PC-9 (cell line): ENCODE measurements around the gene ZBTB18. TPM values are rescaled to one million over a fixed set of nuclear protein-coding genes. Genes with fewer than 3 reads are reported as not detected.

ENCODE experiments used
- BruUV-seq: library from RNA; stranded (reverse); fragments of 400-500 nt; replicated peaks from 2 replicates; lab custom pipeline; 2021; lab: Mats Ljungman, UMichigan
- CTCF ChIA-PET: fragments of 300-600 bp; sonication (Branson Sonifier 250); formaldehyde crosslinking; loops from one replicate; lab custom pipeline; 2022; ENCODE audit warnings: antibody characterized with exemption; lab: Charles Lee
- POLR2A ChIA-PET: fragments of 300-600 bp; sonication (Branson Sonifier 250); formaldehyde crosslinking; loops from one replicate; lab custom pipeline; 2022; ENCODE audit warnings: antibody characterized with exemption; ENCODE audit not compliant: unreplicated experiment; lab: Charles Lee
- DNase-seq, 2 experiments: peaks; one replicate each; pipeline versions ENCODE4 v3.0.0 to v3.0.0-alpha.2; 2015 to 2022; ENCODE audit warnings: mixed read lengths in 1 of 2
- H2AFZ ChIP-seq: fragments of 200-600 bp; sonication (generic); 2 replicates; pipeline ENCODE4 v1.8.1; 2017; ENCODE audit warnings: antibody characterized with exemption
- H3F3A ChIP-seq: fragments of 200-600 bp; sonication (generic); 2 replicates; pipeline ENCODE4 v1.8.1; 2017; ENCODE audit warnings: antibody characterized with exemption, mild to moderate bottlenecking, low read depth; ENCODE audit not compliant: insufficient read depth
- H3K27ac ChIP-seq: fragments of 200-600 bp; sonication (generic); 2 replicates; pipeline ENCODE4 v1.6.1; 2016; ENCODE audit warnings: mixed run types
- H3K27me3 ChIP-seq: fragments of 200-600 bp; sonication (generic); 2 replicates; pipeline ENCODE4 v1.6.1; 2016; ENCODE audit warnings: low read depth, mixed run types; ENCODE audit not compliant: insufficient read depth
- H3K36me3 ChIP-seq: fragments of 200-600 bp; sonication (generic); 2 replicates; pipeline ENCODE4 v1.6.1; 2016; ENCODE audit warnings: low read depth, mixed run types
- H3K4me1 ChIP-seq: fragments of 200-600 bp; sonication (generic); replicated peaks from 2 replicates; pipeline ENCODE4 v1.6.1; 2016; ENCODE audit warnings: mixed run types; ENCODE audit not compliant: insufficient read depth
- H3K4me2 ChIP-seq: fragments of 200-600 bp; sonication (generic); 2 replicates; pipeline ENCODE4 v1.6.1; 2017; ENCODE audit warnings: mixed run types
- H3K4me3 ChIP-seq: fragments of 200-600 bp; sonication (generic); 2 replicates; pipeline ENCODE4 v1.6.1; 2016; ENCODE audit warnings: mixed run types
- H3K79me2 ChIP-seq: fragments of 200-600 bp; sonication (generic); 2 replicates; pipeline ENCODE4 v1.6.1; 2017; ENCODE audit warnings: low read depth, mixed run types
- H3K9me2 ChIP-seq: fragments of 200-600 bp; sonication (generic); 2 replicates; pipeline ENCODE4 v1.8.1; 2017; ENCODE audit warnings: mild to moderate bottlenecking; ENCODE audit not compliant: insufficient read depth
- H3K9me3 ChIP-seq: fragments of 200-600 bp; sonication (generic); 2 replicates; pipeline ENCODE4 v1.8.1; 2016; ENCODE audit warnings: low read depth; ENCODE audit not compliant: insufficient read depth
- H4K20me1 ChIP-seq: fragments of 200-600 bp; sonication (generic); 2 replicates; pipeline ENCODE4 v1.8.1; 2017; ENCODE audit not compliant: insufficient read depth
- EZH2 ChIP-seq: fragments of 200-600 bp; sonication (generic); IDR thresholded peaks from 2 replicates; pipeline ENCODE4 v1.8.0; 2017; ENCODE audit warnings: antibody characterized with exemption, low read depth
- intact Hi-C: fragments of 100-400 bp; cut with micrococcal nuclease; formaldehyde crosslinking; loops from one replicate; pipeline ENCODE4 v1.10.0; 2022; ENCODE audit not compliant: unreplicated experiment
- total RNA-seq: library from RNA; stranded (reverse); gene quantifications from 2 replicates; pipeline ENCODE4 v1.2.3, GENCODE V29; 2021
- TF ChIP-seq, protein P1 (sequence below): fragments of 200-600 bp; sonication (generic); conservative IDR thresholded peaks from 2 replicates; pipeline ENCODE4 v1.6.1; 2017; ENCODE audit warnings: mixed run types, antibody characterized with exemption, mild to moderate bottlenecking, moderate library complexity

ZBTB18 gene
- total RNA-seq, 1 experiment from 2014 or later, result 20.7 TPM

DNA sequence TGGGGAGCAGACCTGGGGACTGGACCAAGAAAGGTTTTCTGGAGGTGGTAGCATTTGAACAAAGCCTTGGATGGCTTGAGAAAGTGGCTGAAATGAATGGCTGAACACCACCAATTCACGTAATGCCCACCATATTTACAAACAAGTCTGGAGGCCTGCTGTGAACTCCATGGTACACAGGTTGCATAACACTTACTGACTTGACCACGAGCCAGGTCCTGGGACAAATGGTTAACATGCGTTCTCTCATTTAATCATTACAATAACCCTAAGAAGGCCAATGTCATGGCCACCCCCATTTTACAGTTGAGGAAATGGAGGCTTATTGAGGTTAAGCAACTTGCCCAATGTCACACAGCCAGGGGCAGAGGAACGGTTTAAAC lies 44.4 kb downstream of the ZBTB18 start:
- DNase-seq, result no peak
- H2AFZ ChIP-seq, result no peak overlapping the region
- H3K4me3 ChIP-seq, result no peak overlapping the region
- H4K20me1 ChIP-seq, result no peaks in the 10 kb centered on the region
- no peaks in the 10 kb centered on the region for H3K27me3 ChIP-seq
- H3K36me3 ChIP-seq, result no peaks in the 10 kb centered on the region
- H3F3A ChIP-seq, result no peaks in the 10 kb centered on the region
- intact Hi-C loops, result no loop called here
- H3K9me3 ChIP-seq, result no peaks in the 10 kb centered on the region
- no peaks in the 10 kb centered on the region; the same call in 1 of the 2 replicates for H3K9me2 ChIP-seq
- no peaks in the 10 kb centered on the region for H3K79me2 ChIP-seq
- CTCF ChIA-PET, result no interaction called here
- TF ChIP-seq EZH2, result no peak
- TF ChIP-seq, protein P1, sequence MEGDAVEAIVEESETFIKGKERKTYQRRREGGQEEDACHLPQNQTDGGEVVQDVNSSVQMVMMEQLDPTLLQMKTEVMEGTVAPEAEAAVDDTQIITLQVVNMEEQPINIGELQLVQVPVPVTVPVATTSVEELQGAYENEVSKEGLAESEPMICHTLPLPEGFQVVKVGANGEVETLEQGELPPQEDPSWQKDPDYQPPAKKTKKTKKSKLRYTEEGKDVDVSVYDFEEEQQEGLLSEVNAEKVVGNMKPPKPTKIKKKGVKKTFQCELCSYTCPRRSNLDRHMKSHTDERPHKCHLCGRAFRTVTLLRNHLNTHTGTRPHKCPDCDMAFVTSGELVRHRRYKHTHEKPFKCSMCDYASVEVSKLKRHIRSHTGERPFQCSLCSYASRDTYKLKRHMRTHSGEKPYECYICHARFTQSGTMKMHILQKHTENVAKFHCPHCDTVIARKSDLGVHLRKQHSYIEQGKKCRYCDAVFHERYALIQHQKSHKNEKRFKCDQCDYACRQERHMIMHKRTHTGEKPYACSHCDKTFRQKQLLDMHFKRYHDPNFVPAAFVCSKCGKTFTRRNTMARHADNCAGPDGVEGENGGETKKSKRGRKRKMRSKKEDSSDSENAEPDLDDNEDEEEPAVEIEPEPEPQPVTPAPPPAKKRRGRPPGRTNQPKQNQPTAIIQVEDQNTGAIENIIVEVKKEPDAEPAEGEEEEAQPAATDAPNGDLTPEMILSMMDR, result no peak
- H3K27ac ChIP-seq, result no peak overlapping the region
- no TSS peak for BruUV-seq
- POLR2A ChIA-PET, result no interaction called here
- no peaks in the 10 kb centered on the region for H3K4me1 ChIP-seq
- H3K4me2 ChIP-seq, result no peak overlapping the region

DNA sequence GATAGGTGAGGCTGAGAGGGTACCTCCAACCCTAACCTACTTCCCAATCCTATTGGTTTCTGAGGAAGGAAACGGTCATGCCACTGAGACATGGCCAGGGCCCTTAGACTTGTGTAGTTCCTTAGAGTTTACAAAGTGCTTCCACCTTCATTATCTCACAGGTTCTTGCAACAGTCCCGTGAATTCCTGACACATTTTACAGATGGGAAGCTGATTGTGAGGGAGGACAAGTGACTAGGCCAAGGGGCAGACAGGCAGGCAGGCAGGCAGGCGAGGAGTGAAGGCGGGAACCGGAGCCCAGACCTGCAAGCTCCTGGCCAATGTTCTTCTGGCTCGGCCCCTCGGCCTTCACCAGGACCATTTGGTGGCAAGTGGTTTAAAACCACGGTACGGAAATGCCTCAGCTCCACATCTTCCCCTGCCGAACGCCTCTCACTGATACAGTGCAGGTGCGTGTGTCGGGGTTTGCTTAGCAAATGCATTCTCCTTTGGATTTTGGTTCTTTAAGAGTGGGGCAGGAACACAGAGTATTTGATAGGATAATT lies 45.1 kb downstream of the ZBTB18 start:
- no peak overlapping the region for H3K27ac ChIP-seq
- no peaks in the 10 kb centered on the region for H3K36me3 ChIP-seq
- CTCF ChIA-PET, result no interaction called here
- H3F3A ChIP-seq, result no peaks in the 10 kb centered on the region
- no peak overlapping the region for H2AFZ ChIP-seq
- H3K4me1 ChIP-seq, result no peaks in the 10 kb centered on the region
- BruUV-seq, result no TSS peak
- H3K79me2 ChIP-seq, result no peaks in the 10 kb centered on the region
- H3K9me2 ChIP-seq, result no peaks in the 10 kb centered on the region; the same call in 1 of the 2 replicates
- TF ChIP-seq, protein P1, result no peak
- no peak for TF ChIP-seq EZH2
- no peak overlapping the region for H3K4me2 ChIP-seq
- H3K4me3 ChIP-seq, result no peak overlapping the region
- no peaks in the 10 kb centered on the region for H3K27me3 ChIP-seq
- no peaks in the 10 kb centered on the region for H4K20me1 ChIP-seq
- POLR2A ChIA-PET, result no interaction called here
- H3K9me3 ChIP-seq, result no peaks in the 10 kb centered on the region
- intact Hi-C loops, result no loop called here
- DNase-seq, result no peak

DNA sequence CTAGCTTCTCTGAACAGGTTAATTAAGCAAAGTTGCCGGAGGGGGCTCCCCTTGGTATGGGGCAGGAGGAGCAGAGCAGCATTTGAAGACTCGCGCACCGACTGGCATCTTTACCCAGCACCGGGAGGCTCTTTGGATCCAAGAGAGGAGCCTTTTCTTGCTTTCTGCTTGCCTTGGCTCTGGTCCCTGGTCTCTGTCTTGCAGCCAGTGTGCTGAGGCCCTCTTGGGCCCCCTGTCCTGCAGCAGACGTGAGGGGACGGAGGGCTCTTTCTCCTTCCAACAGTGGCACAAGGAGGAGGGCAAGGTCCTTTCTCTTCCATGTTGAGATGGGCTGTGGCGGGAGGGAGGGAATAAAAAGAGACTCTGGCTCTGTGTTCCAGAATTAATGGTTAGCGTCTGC lies 45.6 kb downstream of the ZBTB18 start:
- POLR2A ChIA-PET, result no interaction called here
- Histone ChIP-seq H3K4me3 (no peak overlapping the region), H2AFZ (no peak overlapping the region), H3K79me2 (no peaks in the 10 kb centered on the region), H3K4me1 (no peaks in the 10 kb centered on the region), H3K36me3 (no peaks in the 10 kb centered on the region), H3K27ac (no peak overlapping the region), H3K27me3 (no peaks in the 10 kb centered on the region), H3F3A (no peaks in the 10 kb centered on the region), H4K20me1 (no peaks in the 10 kb centered on the region), H3K4me2 (no peak overlapping the region), H3K9me3 (no peaks in the 10 kb centered on the region), H3K9me2 (no peaks in the 10 kb centered on the region; the same call in 1 of the 2 replicates)
- TF ChIP-seq, protein P1, result no peak
- TF ChIP-seq EZH2, result no peak
- no TSS peak for BruUV-seq
- CTCF ChIA-PET, result no interaction called here
- no peak for DNase-seq
- intact Hi-C loops, result no loop called here
